ENCODE results near the gene SMCHD1. TPM values are rescaled to one million over a fixed set of nuclear protein-coding genes. Genes with fewer than 3 reads are reported as not detected.

SMCHD1 gene
- total RNA-seq, 2 donors from 2014 or later = 61.8 to 72.5 TPM

GRCh38 chr18:2680216-2680792 lies 24.8 kb downstream of the SMCHD1 start:
- H3K9me3 Mint-ChIP-seq = peaks cover 4% of the 10 kb centered on the region
- H3K36me3 ChIP-seq (ENCODE audit: control insufficient read depth, insufficient read depth, low read length) = peaks cover 61% of the 10 kb centered on the region
- no peak overlapping the region for H3K4me3 ChIP-seq (ENCODE audit: low read length)
- no peak overlapping the region for H3K9ac ChIP-seq (ENCODE audit: extremely low read depth, low read length, poor library complexity, severe bottlenecking)
- peak overlapping the region; percentile 35 for H3K27ac Mint-ChIP-seq
- H3K4me1 Mint-ChIP-seq = peaks cover 18% of the 10 kb centered on the region
- peaks cover 20% of the 10 kb centered on the region for H3K9me3 ChIP-seq (ENCODE audit: control insufficient read depth, low read length)
- no peak for TF ChIP-seq CTCF (conservative IDR thresholded peaks at IDR 0.05)
- H3K27me3 Mint-ChIP-seq (ENCODE audit: insufficient read depth) = no peaks in the 10 kb centered on the region
- peaks cover 3% of the 10 kb centered on the region for H3K4me1 ChIP-seq (ENCODE audit: control insufficient read depth, insufficient read depth, low read length)
- H3K36me3 Mint-ChIP-seq (ENCODE audit: low read depth) = peaks cover 69% of the 10 kb centered on the region
- no peak overlapping the region for H3K4me3 Mint-ChIP-seq
- 87 to 92% methylated on average over 2 of the region's 2 CpGs for WGBS, 2 experiments (ENCODE audit: insufficient coverage in 1 of 2, insufficient read length in 1 of 2)
- H3K27me3 ChIP-seq (ENCODE audit: control insufficient read depth, insufficient read depth, low read length, poor library complexity, severe bottlenecking) = no peaks in the 10 kb centered on the region
- no peak overlapping the region for H3K27ac ChIP-seq (ENCODE audit: low read depth, low read length)
- DNase-seq = no peak

- Mint-ChIP-seq H3K27me3 (ENCODE audit: insufficient read depth) (no peaks in the 10 kb centered on the region), H3K27ac (no peak overlapping the region), H3K36me3 (ENCODE audit: low read depth) (peaks cover 70% of the 10 kb centered on the region), H3K4me1 (peaks cover 18% of the 10 kb centered on the region), H3K9me3 (peaks cover 20% of the 10 kb centered on the region), H3K4me3 (no peak overlapping the region)
- Histone ChIP-seq H3K9me3 (ENCODE audit: control insufficient read depth, low read length) (peaks cover 34% of the 10 kb centered on the region), H3K27me3 (ENCODE audit: control insufficient read depth, insufficient read depth, low read length, poor library complexity, severe bottlenecking) (no peaks in the 10 kb centered on the region), H3K4me3 (ENCODE audit: low read length) (no peak overlapping the region), H3K4me1 (ENCODE audit: control insufficient read depth, insufficient read depth, low read length) (peaks cover 3% of the 10 kb centered on the region), H3K27ac (ENCODE audit: low read depth, low read length) (no peak overlapping the region), H3K9ac (ENCODE audit: extremely low read depth, low read length, poor library complexity, severe bottlenecking) (no peak overlapping the region), H3K36me3 (ENCODE audit: control insufficient read depth, insufficient read depth, low read length) (peaks cover 60% of the 10 kb centered on the region)
- 92 to 100% methylated on average over 1 to 5 of the region's 5 CpGs for WGBS, 2 experiments (ENCODE audit: insufficient coverage in 1 of 2, insufficient read length in 1 of 2)
- TF ChIP-seq CTCF (conservative IDR thresholded peaks at IDR 0.05) = no peak
- DNase-seq = no peak
Observed at GRCh38 chr18:2681993-2682603, 26.6 kb downstream of the SMCHD1 start.

GRCh38 chr18:2683055-2683454 lies 27.5 kb downstream of the SMCHD1 start:
- no peak for TF ChIP-seq CTCF (conservative IDR thresholded peaks at IDR 0.05)
- DNase-seq = no peak
- Histone ChIP-seq H3K4me1 (ENCODE audit: control insufficient read depth, insufficient read depth, low read length) (peaks cover 3% of the 10 kb centered on the region), H3K36me3 (ENCODE audit: control insufficient read depth, insufficient read depth, low read length) (peaks cover 60% of the 10 kb centered on the region), H3K4me3 (ENCODE audit: low read length) (no peak overlapping the region), H3K9ac (ENCODE audit: extremely low read depth, low read length, poor library complexity, severe bottlenecking) (no peak overlapping the region), H3K27me3 (ENCODE audit: control insufficient read depth, insufficient read depth, low read length, poor library complexity, severe bottlenecking) (no peaks in the 10 kb centered on the region), H3K27ac (ENCODE audit: low read depth, low read length) (no peak overlapping the region), H3K9me3 (ENCODE audit: control insufficient read depth, low read length) (peaks cover 28% of the 10 kb centered on the region)
- H3K36me3 Mint-ChIP-seq (ENCODE audit: low read depth) = peaks cover 71% of the 10 kb centered on the region
- peak overlapping the region; percentile 36 for H3K27ac Mint-ChIP-seq
- no peak overlapping the region for H3K4me3 Mint-ChIP-seq
- H3K9me3 Mint-ChIP-seq = peaks cover 21% of the 10 kb centered on the region
- no peaks in the 10 kb centered on the region for H3K27me3 Mint-ChIP-seq (ENCODE audit: insufficient read depth)
- H3K4me1 Mint-ChIP-seq = peaks cover 23% of the 10 kb centered on the region
